Neural cell (in vitro differentiated cells): ENCODE data around the gene MAML2. TPM values are rescaled to one million over a fixed set of nuclear protein-coding genes. Genes with fewer than 3 reads are reported as not detected.

Experiments
- H2AFZ ChIP-seq: fragments of 200-600, 300-800 bp; sonication (generic), shearing (Covaris generic); 2 replicates; pipeline ENCODE4 v1.6.0; 2014; ENCODE audit warnings: low read depth, mild to moderate bottlenecking, antibody characterized with exemption, low read length, moderate library complexity
- H3F3A ChIP-seq: fragments of 200-600 bp; shearing (Covaris generic); 2 replicates; pipeline ENCODE4 v1.6.1; 2016; ENCODE audit warnings: mild to moderate bottlenecking, moderate library complexity, mixed read lengths, antibody characterized with exemption, low read length; ENCODE audit not compliant: insufficient read depth, poor library complexity, severe bottlenecking
- H3K27ac ChIP-seq: fragments of 200-600, 300-800 bp; sonication (generic), shearing (Covaris generic); 2 replicates; pipeline ENCODE4 v1.5.1; 2014; ENCODE audit warnings: mild to moderate bottlenecking, low read length, moderate library complexity
- H3K27me3 ChIP-seq: fragments of 300-800, 200-600 bp; sonication (generic), shearing (Covaris generic); 2 replicates; pipeline ENCODE4 v1.6.0; 2014; ENCODE audit warnings: mild to moderate bottlenecking, low read depth, low read length, moderate library complexity; ENCODE audit not compliant: insufficient read depth
- H3K36me3 ChIP-seq: fragments of 300-800, 200-600 bp; sonication (generic), shearing (Covaris generic); 2 replicates; pipeline ENCODE4 v1.5.1; 2014; ENCODE audit warnings: mild to moderate bottlenecking, antibody characterized with exemption, low read length, moderate library complexity; ENCODE audit not compliant: insufficient read depth
- H3K4me2 ChIP-seq: fragments of 300-800, 200-600 bp; sonication (generic), shearing (Covaris generic); 2 replicates; pipeline ENCODE4 v1.6.0; 2014; ENCODE audit warnings: mild to moderate bottlenecking, low read length
- H3K4me3 ChIP-seq: fragments of 300-800, 200-600 bp; sonication (generic), shearing (Covaris generic); 2 replicates; pipeline ENCODE4 v1.5.1; 2014; ENCODE audit warnings: mild to moderate bottlenecking, low read length, moderate library complexity
- H3K79me2 ChIP-seq: fragments of 200-600 bp; shearing (Covaris generic); replicated peaks from 2 replicates; pipeline ENCODE4 v1.6.0; 2014; ENCODE audit warnings: mild to moderate bottlenecking, low read length, moderate library complexity; ENCODE audit not compliant: insufficient read depth
- H3K9ac ChIP-seq: fragments of 300-800, 200-600 bp; sonication (generic), shearing (Covaris generic); 2 replicates; pipeline ENCODE4 v1.6.1; 2016; ENCODE audit warnings: mild to moderate bottlenecking, low read length, mixed read lengths
- H3K9me2 ChIP-seq: fragments of 200-600 bp; shearing (Covaris generic); 2 replicates; pipeline ENCODE4 v1.6.1; 2016; ENCODE audit warnings: mild to moderate bottlenecking, low read length, mixed read lengths; ENCODE audit not compliant: insufficient read depth
- H3K9me3 ChIP-seq: fragments of 200-600, 300-800 bp; sonication (generic), shearing (Covaris generic); 2 replicates; pipeline ENCODE4 v1.6.1; 2016; ENCODE audit warnings: mild to moderate bottlenecking, mixed run types, low read length, moderate library complexity, mixed read lengths
- H4K20me1 ChIP-seq: fragments of 200-600 bp; shearing (Covaris generic); 2 replicates; pipeline ENCODE4 v1.6.1; 2016; ENCODE audit warnings: mild to moderate bottlenecking, mixed run types; ENCODE audit not compliant: insufficient read depth
- CTCF ChIP-seq: fragments of 450-650 bp; IDR thresholded peaks from 2 replicates; pipeline ENCODE4 v1.5.1; 2014; ENCODE audit warnings: antibody characterized with exemption, mild to moderate bottlenecking, moderate library complexity; ENCODE audit not compliant: poor library complexity, severe bottlenecking
- EP300 ChIP-seq: fragments of 450-650 bp; conservative IDR thresholded peaks from 2 replicates; pipeline ENCODE4 v1.6.1; 2014; ENCODE audit warnings: antibody characterized with exemption, mild to moderate bottlenecking, moderate library complexity; ENCODE audit not compliant: poor library complexity, severe bottlenecking
- EZH2 ChIP-seq: fragments of 200-600, 300-800 bp; shearing (Covaris generic), sonication (generic); IDR thresholded peaks from 2 replicates; pipeline ENCODE4 v1.6.1; 2014; ENCODE audit warnings: antibody characterized with exemption, low read length, borderline replicate concordance, mild to moderate bottlenecking; ENCODE audit not compliant: insufficient read depth, poor library complexity, severe bottlenecking
- MXI1 ChIP-seq: fragments of 450-650 bp; conservative IDR thresholded peaks from 2 replicates; pipeline ENCODE4 v1.6.1; 2014; ENCODE audit warnings: antibody characterized with exemption, mild to moderate bottlenecking; ENCODE audit not compliant: poor library complexity, severe bottlenecking
- POLR2AphosphoS5 ChIP-seq: IDR thresholded peaks from 2 replicates; pipeline ENCODE4 v1.6.1; 2012
- RAD21 ChIP-seq: fragments of 450-650 bp; conservative IDR thresholded peaks from 2 replicates; pipeline ENCODE4 v1.6.1; 2014; ENCODE audit warnings: antibody characterized with exemption, mild to moderate bottlenecking, moderate library complexity
- SMC3 ChIP-seq: fragments of 450-650 bp; conservative IDR thresholded peaks from 2 replicates; pipeline ENCODE4 v1.6.1; 2014; ENCODE audit warnings: antibody characterized with exemption, mild to moderate bottlenecking, moderate library complexity; ENCODE audit not compliant: poor library complexity
- TAF1 ChIP-seq: IDR thresholded peaks from 2 replicates; pipeline ENCODE4 v1.6.1; 2012; ENCODE audit warnings: low read depth
- polyA plus RNA-seq: library from polyadenylated mRNA; depleted of rRNA; stranded (reverse); fragments of >200 nt; gene quantifications from 2 replicates; pipeline ENCODE4 v1.2.3, GENCODE V29; 2014
- TF ChIP-seq, protein P1 (sequence below): IDR thresholded peaks from 2 replicates; pipeline ENCODE4 v1.6.1; 2012; ENCODE audit warnings: borderline replicate concordance

Gene MAML2
- polyA plus RNA-seq, 1 donor from 2014 or later: 3.6 TPM

DNA sequence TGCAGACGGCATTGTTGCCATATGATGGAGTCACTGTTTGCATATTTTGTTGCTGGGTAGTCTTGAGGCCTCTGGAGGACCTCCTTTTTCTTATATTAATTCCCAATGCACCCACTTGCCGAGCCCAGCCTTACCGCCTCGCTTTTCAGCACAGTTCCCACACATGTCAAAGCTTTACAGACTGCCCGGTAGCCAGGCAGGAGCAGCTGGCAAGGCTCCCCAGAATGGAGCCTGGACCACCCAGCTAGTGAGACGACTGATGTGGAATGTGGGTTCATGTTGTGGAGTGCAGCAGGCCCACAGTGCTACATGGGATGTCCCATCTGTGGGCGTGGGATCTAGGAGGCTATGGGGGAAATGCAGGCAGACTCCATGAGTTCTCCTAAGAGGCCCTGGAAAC lies 319.7 kb downstream of the MAML2 start:
- no peaks in the 10 kb centered on the region for H3K9me2 ChIP-seq
- TF ChIP-seq EP300: no peak
- TF ChIP-seq, protein P1, sequence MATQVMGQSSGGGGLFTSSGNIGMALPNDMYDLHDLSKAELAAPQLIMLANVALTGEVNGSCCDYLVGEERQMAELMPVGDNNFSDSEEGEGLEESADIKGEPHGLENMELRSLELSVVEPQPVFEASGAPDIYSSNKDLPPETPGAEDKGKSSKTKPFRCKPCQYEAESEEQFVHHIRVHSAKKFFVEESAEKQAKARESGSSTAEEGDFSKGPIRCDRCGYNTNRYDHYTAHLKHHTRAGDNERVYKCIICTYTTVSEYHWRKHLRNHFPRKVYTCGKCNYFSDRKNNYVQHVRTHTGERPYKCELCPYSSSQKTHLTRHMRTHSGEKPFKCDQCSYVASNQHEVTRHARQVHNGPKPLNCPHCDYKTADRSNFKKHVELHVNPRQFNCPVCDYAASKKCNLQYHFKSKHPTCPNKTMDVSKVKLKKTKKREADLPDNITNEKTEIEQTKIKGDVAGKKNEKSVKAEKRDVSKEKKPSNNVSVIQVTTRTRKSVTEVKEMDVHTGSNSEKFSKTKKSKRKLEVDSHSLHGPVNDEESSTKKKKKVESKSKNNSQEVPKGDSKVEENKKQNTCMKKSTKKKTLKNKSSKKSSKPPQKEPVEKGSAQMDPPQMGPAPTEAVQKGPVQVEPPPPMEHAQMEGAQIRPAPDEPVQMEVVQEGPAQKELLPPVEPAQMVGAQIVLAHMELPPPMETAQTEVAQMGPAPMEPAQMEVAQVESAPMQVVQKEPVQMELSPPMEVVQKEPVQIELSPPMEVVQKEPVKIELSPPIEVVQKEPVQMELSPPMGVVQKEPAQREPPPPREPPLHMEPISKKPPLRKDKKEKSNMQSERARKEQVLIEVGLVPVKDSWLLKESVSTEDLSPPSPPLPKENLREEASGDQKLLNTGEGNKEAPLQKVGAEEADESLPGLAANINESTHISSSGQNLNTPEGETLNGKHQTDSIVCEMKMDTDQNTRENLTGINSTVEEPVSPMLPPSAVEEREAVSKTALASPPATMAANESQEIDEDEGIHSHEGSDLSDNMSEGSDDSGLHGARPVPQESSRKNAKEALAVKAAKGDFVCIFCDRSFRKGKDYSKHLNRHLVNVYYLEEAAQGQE: no peak
- no peak for TF ChIP-seq RAD21
- TF ChIP-seq CTCF: no peak
- TF ChIP-seq MXI1: no peak
- no peak for TF ChIP-seq EZH2
- no peak for TF ChIP-seq POLR2AphosphoS5
- TF ChIP-seq SMC3: no peak
- TF ChIP-seq TAF1: no peak
- H3K79me2 ChIP-seq: no peaks in the 10 kb centered on the region
- H3K4me2 ChIP-seq: no peak overlapping the region
- no peaks in the 10 kb centered on the region for H3F3A ChIP-seq
- H3K36me3 ChIP-seq: no peaks in the 10 kb centered on the region
- H3K9ac ChIP-seq: no peak overlapping the region
- no peaks in the 10 kb centered on the region for H3K27me3 ChIP-seq
- H4K20me1 ChIP-seq: no peaks in the 10 kb centered on the region
- H3K4me3 ChIP-seq: no peak overlapping the region
- H3K9me3 ChIP-seq: no peaks in the 10 kb centered on the region
- H2AFZ ChIP-seq: no peak overlapping the region
- no peak overlapping the region for H3K27ac ChIP-seq

- H3K4me2 ChIP-seq: no peak overlapping the region
- TF ChIP-seq, protein P1: no peak
- TF ChIP-seq EP300: no peak
- no peak for TF ChIP-seq EZH2
- no peak for TF ChIP-seq SMC3
Measured at GRCh38 chr11:96021901-96022650, 320.9 kb downstream of the MAML2 start.

More at GRCh38 chr11:96021901-96022650, 320.9 kb downstream of the MAML2 start:
- Histone ChIP-seq H3K9me3 (no peaks in the 10 kb centered on the region), H3K27ac (no peak overlapping the region), H3K79me2 (no peaks in the 10 kb centered on the region), H3K9me2 (no peaks in the 10 kb centered on the region), H4K20me1 (no peaks in the 10 kb centered on the region), H3K9ac (no peak overlapping the region), H3K4me3 (no peak overlapping the region), H3K36me3 (no peaks in the 10 kb centered on the region), H3K27me3 (no peaks in the 10 kb centered on the region), H2AFZ (no peak overlapping the region), H3F3A (no peaks in the 10 kb centered on the region)
